Cardiac fibroblast (primary cell): ENCODE measurements around the gene ABCG8.
A peak's percentile ranks its signal among the peaks of the same experiment; 100 is the strongest.

Source experiments
- DNase-seq, 2 donors: peaks; one replicate each; pipeline versions ENCODE4 v3.0.0 to v3.0.0-alpha.2; 2010; ENCODE audit warnings: low read depth in 2 of 2
- H3K4me3 ChIP-seq, 2 donors: replicated peaks in 1 of 2; 1 replicate in 1 of 2; 2 replicates in 1 of 2; pipeline ENCODE4 v1.5.1; 2011; ENCODE audit warnings: low read depth in 2 of 2, low read length in 2 of 2, mild to moderate bottlenecking in 2 of 2, moderate library complexity in 1 of 2
- TF ChIP-seq, protein P1 (sequence below): IDR thresholded peaks from one replicate; pipeline ENCODE4 v1.5.1; 2011; ENCODE audit warnings: low read depth, mild to moderate bottlenecking, low read length, inconsistent platforms

ABCG8 gene

DNA sequence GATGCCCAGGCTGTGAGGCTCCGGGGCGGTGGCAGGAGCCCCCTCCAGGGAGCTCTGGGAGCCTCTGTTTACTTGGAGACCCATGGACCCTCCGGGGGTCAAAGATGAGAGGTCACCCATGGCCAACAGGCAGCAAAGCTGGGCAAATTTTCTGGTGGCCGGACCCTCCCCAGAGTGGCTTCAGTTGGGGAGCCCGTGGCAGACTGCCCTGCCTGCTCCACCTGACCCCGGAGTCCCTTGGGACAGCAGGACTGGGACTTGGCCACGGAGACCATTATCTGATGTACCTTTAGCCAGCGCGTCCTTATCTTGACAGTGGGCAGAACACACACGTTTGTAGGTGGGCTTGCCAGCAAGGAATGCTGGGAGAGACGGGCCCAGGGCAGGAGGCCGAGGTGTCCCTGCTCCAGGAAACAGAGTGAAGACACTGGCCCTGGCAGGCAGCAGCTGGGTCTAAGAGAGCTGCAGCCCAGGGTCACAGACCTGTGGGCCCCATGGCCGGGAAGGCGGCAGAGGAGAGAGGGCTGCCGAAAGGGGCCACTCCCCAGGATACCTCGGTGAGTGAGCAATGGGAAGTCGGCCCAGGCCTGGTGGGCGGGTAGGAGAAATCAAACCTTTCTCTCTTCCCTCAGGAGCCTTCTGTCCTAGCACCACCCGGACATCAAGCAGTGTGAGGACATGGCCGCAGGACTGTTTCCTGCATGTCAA, at the start of gene ABCG8, which contains the start of gene ABCG5:
Gene ABCG8, plus strand, starts transcription at position 412 of the 708 bp plus-strand sequence. Its CDS starts 83 bp downstream, at position 495.
Gene ABCG5, minus strand, starts transcription at position 280 of the 708 bp plus-strand sequence. Its CDS starts 160 bp downstream, at position 120.
- H3K4me3 ChIP-seq, result no peak within 1 kb of the TSS
- DNase-seq, result no peak
- TF ChIP-seq, protein P1, sequence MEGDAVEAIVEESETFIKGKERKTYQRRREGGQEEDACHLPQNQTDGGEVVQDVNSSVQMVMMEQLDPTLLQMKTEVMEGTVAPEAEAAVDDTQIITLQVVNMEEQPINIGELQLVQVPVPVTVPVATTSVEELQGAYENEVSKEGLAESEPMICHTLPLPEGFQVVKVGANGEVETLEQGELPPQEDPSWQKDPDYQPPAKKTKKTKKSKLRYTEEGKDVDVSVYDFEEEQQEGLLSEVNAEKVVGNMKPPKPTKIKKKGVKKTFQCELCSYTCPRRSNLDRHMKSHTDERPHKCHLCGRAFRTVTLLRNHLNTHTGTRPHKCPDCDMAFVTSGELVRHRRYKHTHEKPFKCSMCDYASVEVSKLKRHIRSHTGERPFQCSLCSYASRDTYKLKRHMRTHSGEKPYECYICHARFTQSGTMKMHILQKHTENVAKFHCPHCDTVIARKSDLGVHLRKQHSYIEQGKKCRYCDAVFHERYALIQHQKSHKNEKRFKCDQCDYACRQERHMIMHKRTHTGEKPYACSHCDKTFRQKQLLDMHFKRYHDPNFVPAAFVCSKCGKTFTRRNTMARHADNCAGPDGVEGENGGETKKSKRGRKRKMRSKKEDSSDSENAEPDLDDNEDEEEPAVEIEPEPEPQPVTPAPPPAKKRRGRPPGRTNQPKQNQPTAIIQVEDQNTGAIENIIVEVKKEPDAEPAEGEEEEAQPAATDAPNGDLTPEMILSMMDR, result no peak

DNA sequence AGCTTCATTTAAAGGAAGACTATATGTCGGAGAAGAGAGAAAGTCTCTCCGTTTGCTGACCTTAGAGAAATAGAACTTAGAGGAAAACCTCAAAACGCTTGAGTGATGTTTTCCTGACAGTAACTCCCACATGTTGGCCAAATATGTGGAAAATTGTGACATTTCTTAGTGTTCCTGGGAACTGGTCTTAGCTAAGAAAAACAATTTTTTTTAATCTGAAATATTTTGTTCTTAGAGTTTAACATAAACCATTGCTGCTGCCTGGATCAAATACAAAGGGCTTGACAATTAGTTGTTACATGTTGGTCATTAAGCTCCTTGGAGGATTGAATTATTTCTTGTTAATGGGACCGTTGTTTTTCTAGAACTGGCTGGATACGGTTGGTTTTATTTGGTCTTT, 48.6 kb upstream of the ABCG8 start:
- TF ChIP-seq, protein P1, result no peak
- no peak overlapping the region for H3K4me3 ChIP-seq
- DNase-seq, result peak in 1 of 2 donors; percentile 19

DNA sequence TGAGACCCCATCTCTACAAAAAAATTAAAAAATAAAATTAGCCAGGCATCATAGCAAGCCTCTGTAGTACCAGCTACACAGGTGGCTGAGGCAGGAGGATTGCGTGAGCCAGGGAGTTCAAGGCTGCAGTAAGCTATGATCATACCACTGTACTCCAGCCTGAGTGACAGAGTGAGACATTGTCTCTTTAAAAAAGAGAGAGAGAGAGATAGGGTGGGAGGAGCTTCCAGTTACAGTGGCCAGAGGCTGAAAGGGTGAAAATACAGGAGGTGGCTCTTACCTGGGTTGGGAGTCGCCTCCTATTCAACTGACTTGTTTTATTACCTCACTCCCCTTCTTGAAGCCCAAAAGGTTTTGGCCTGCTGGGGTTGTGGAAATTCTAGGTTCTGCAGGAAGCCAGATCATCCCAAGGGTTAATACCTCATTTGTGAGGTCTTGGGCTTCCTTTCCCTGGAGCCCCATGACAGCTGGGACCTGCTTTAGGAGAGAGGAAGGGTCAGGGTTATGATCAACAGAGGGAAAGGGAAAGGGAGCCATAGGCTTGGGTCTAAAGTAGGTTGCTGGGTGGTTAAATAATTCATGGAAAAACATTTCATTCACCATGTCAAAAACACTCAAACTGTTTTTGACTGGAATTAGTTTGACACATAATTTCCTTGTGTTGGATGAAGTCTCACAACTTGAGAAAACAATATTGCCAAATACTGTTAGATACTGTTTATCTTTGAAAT, 47.6 kb upstream of the ABCG8 start:
- TF ChIP-seq, protein P1, result no peak
- no peak for DNase-seq
- H3K4me3 ChIP-seq, result no peak overlapping the region

DNA sequence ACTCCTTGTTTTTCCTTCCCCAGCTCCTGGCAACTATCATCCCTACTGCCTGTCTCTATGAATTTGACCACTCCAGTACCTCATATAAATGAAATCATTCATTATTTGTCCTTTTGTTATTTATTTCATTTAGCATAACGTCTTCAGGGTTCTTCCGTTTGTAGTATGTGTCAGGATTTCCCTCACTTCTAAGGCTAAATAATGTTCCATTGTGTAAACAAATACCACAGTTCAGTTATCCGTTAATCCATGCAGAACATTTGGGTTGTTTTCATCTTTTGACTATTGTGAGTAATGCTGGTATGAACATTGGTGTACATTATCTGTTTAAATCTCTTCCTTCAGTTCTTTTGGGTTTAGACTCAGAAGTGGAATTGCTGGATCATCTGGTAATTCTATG, 46.1 kb upstream of the ABCG8 start:
- TF ChIP-seq, protein P1, result no peak
- DNase-seq, result no peak
- no peak overlapping the region for H3K4me3 ChIP-seq

DNA sequence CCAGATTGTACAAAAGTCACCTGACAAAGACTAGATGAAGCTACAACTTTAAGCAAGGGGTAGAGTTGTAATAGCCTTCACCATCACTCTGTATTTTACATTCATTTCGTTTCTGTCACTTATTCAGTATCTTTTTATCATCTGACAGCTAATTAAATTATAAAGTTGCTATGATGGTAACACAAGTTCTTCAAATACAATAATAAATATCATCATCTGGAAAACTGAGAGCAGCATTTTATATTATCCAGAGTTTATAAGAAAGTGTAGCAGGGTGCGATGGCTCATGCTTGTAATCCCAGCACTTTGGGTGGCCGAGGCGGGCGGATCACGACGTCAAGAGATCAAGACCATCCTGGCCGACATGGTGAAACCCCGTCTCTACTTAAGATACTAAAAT, 43.8 kb upstream of the ABCG8 start:
- no peak for DNase-seq
- TF ChIP-seq, protein P1, result no peak

DNA sequence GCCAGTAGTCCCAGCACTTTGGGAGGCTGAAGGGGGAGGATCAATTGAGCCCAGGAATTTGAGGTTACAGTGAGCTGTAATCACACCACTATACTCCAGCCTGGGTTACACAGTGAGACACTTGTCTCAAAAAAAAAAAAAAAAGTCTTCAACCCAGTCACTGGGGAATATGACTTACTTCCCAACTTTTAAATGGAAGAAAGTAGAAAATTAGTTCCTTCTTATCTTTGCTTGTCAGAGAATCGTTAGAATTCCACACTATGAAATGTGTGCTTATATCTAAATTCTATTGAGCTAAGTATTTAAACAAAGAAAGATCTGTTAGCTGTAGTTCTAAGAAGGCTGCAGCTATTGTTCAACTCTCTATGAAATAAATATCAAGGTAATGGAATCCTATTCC, 42.6 kb upstream of the ABCG8 start:
- TF ChIP-seq, protein P1, result no peak
- no peak for DNase-seq
- no peak overlapping the region for H3K4me3 ChIP-seq

More for the DNA sequence above, 43.8 kb upstream of the ABCG8 start:
- no peak overlapping the region for H3K4me3 ChIP-seq
